GM12878 (cell line): ENCODE data around the gene RGCC. TPM values are rescaled to one million over a fixed set of nuclear protein-coding genes. Genes with fewer than 3 reads are reported as not detected.

Experiments used
- ATAC-seq: fragments of 200-7000 bp; cut with Tn5 transposase; 3 replicates; pipeline ENCODE4 v1.9.1; 2020; ENCODE audit warnings: mild to moderate bottlenecking, moderate library complexity
- BruUV-seq: library from RNA; stranded (reverse); fragments of 400-500 nt; replicated peaks from 2 replicates; lab custom pipeline; 2021; lab: Mats Ljungman, UMichigan
- CTCF ChIA-PET: fragments of 300-600 bp; sonication (Branson Sonifier 250); formaldehyde crosslinking; extraction: SDS; loops from one replicate; lab custom pipeline; 2021; ENCODE audit warnings: inconsistent platforms; lab: Yijun Ruan, JAX
- POLR2A ChIA-PET: fragments of 350-600 bp; formaldehyde crosslinking; extraction: SDS; loops from one replicate; lab custom pipeline; 2021; ENCODE audit warnings: inconsistent platforms; lab: Charles Lee
- RAD21 ChIA-PET: fragments of 300-600 bp; sonication (Branson Sonifier 250); formaldehyde crosslinking; loops from one replicate; lab custom pipeline; 2023; ENCODE audit warnings: antibody characterized with exemption; ENCODE audit not compliant: unreplicated experiment; lab: Charles Lee
- SMC1A ChIA-PET: fragments of 300-600 bp; sonication (Branson Sonifier 250); formaldehyde crosslinking; loops from one replicate; lab custom pipeline; 2023; ENCODE audit not compliant: unreplicated experiment, uncharacterized antibody; lab: Charles Lee
- DNase-seq: peaks from one replicate; pipeline ENCODE4 v3.0.0-alpha.2; 2011; ENCODE audit warnings: low read depth, low spot score
- FAIRE-seq: peaks from 3 replicates; lab custom pipeline; 2011; peaks lifted over from hg19 to GRCh38; lab: Jason Lieb, UNC
- H2AFZ ChIP-seq: 2 replicates; pipeline ENCODE4 v1.6.0; 2011; ENCODE audit warnings: low read depth, low read length, control low read depth; ENCODE audit not compliant: control insufficient read depth
- H3K27ac ChIP-seq: 2 replicates; pipeline ENCODE4 v1.5.1; 2011; ENCODE audit warnings: control low read depth; ENCODE audit not compliant: control insufficient read depth, insufficient read depth
- H3K27me3 ChIP-seq, 2 experiments: replicated peaks in 1 of 2; 2 replicates each; pipeline versions ENCODE4 v1.6.0 to v1.6.1; 2011; ENCODE audit warnings: low read length in 1 of 2; ENCODE audit not compliant: control insufficient read depth in 2 of 2, insufficient read depth in 2 of 2
- H3K36me3 ChIP-seq, 2 experiments: 2 replicates each; pipeline ENCODE4 v1.5.1; 2011; ENCODE audit warnings: low read length in 1 of 2; ENCODE audit not compliant: control insufficient read depth in 2 of 2, insufficient read depth in 2 of 2
- H3K4me1 ChIP-seq: 2 replicates; pipeline ENCODE4 v1.6.1; 2011; ENCODE audit warnings: mild to moderate bottlenecking, low read length, moderate library complexity, mixed read lengths; ENCODE audit not compliant: control insufficient read depth, insufficient read depth
- H3K4me2 ChIP-seq: 2 replicates; pipeline ENCODE4 v1.6.0; 2011; ENCODE audit warnings: control low read depth; ENCODE audit not compliant: control insufficient read depth, insufficient read depth
- H3K4me3 ChIP-seq: fragments of 200-600 bp; sonication (generic); 2 replicates; pipeline ENCODE4 v1.5.1; 2016
- H3K79me2 ChIP-seq: 2 replicates; pipeline ENCODE4 v1.6.0; 2011; ENCODE audit warnings: low read length; ENCODE audit not compliant: control insufficient read depth, insufficient read depth
- H3K9ac ChIP-seq: 2 replicates; pipeline ENCODE4 v1.8.0; 2011; ENCODE audit warnings: low read length, control low read depth, mixed read lengths; ENCODE audit not compliant: control insufficient read depth, insufficient read depth
- H3K9me3 ChIP-seq: replicated peaks from 3 replicates; pipeline ENCODE4 v1.5.1; 2011; ENCODE audit warnings: mild to moderate bottlenecking, low read length; ENCODE audit not compliant: control insufficient read depth, insufficient read depth
- H4K20me1 ChIP-seq: 2 replicates; pipeline ENCODE4 v1.6.0; 2011; ENCODE audit not compliant: control insufficient read depth, insufficient read depth
- BHLHE40 ChIP-seq, 2 experiments: fragments of 450-650 bp in 1 of 2; IDR thresholded peaks; 2 replicates each; pipeline ENCODE4 v1.6.1; 2011 to 2017; ENCODE audit warnings: low read depth in 2 of 2, borderline replicate concordance in 1 of 2, improper control_type of control experiment in 1 of 2, low read length in 1 of 2, mild to moderate bottlenecking in 1 of 2
- HCFC1 ChIP-seq: fragments of 150-350 bp; IDR thresholded peaks from 2 replicates; pipeline ENCODE4 v1.6.1; 2014; ENCODE audit warnings: low read length
- MLLT1 ChIP-seq: fragments of 450-650 bp; IDR thresholded peaks from 2 replicates; pipeline ENCODE4 v1.6.1; 2016; ENCODE audit warnings: mild to moderate bottlenecking
- SMARCA5 ChIP-seq: fragments of 450-650 bp; IDR thresholded peaks from 2 replicates; pipeline ENCODE4 v1.6.1; 2017; ENCODE audit warnings: mild to moderate bottlenecking
- WGBS: methylation state at CpG from one replicate; pipeline ENCODE4 v1.1.6; 2016; ENCODE audit warnings: low lambda C conversion rate; ENCODE audit not compliant: insufficient replicate concordance, insufficient coverage; ENCODE audit errors: missing lambda C conversion rate; 5-methylcytosine and 5-hydroxymethylcytosine counted together
- in situ Hi-C: fragments of 300-500 bp; cut with MboI; formaldehyde crosslinking; loops from 9 replicates; pipeline ENCODE4 v1.14.3; 2018; ENCODE audit warnings: mixed read lengths
- intact Hi-C: fragments of 100-400 bp; cut with micrococcal nuclease; formaldehyde crosslinking; loops from one replicate; pipeline ENCODE4 v1.14.2; 2022; ENCODE audit not compliant: unreplicated experiment
- polyA plus RNA-seq, 11 experiments: library from polyadenylated mRNA; depleted of rRNA in 4 of 11; unstranded in 6 of 11; stranded (reverse) in 5 of 11; fragments of >200 nt; fragmentation: Nextera tagmentation in 4 of 11; fragmentation: Illumina TruSeq in 1 of 11; extraction: Ambion mirVana in 4 of 11; extraction: Trizol in 1 of 11; gene quantifications; 1 replicate in 1 of 11; 2 replicates in 10 of 11; pipeline versions ENCODE4 v1.2.1 to v1.2.3, GENCODE V29; 2011 to 2016; ENCODE audit warnings: inconsistent platforms in 2 of 11, missing spikeins in 2 of 11, low read depth in 1 of 11
- total RNA-seq, 4 experiments: library from RNA; depleted of rRNA in 3 of 4; stranded (reverse); fragments of >200 nt in 3 of 4; fragmentation: Illumina TruSeq in 1 of 4; extraction: Trizol in 1 of 4; gene quantifications; 2 replicates each; pipeline versions ENCODE4 v1.2.1 to v1.2.3, GENCODE V29; 2013 to 2021

The RGCC gene
- total and polyA plus RNA-seq, 10 of the 15 experiments (the other 5 are each of a cell fraction or from before 2014, with no cell fraction given) = 0.41 to 19.4 (median 9.9) TPM

GRCh38 chr13:41488124-41488523 lies 30.8 kb downstream of the RGCC start:
- ChIA-PET SMC1A (interaction anchor here (1.0 to 1.1 kb wide), 2 partner anchors 9 to 21 kb away, joined by 3 read pairs; no protein-coding TSS in a partner anchor), RAD21 (interaction anchor here (0.9 kb wide), 1 partner anchor 29 kb away, joined by 3 read pairs; no protein-coding TSS in a partner anchor), CTCF (interaction anchor here (1.2 kb wide), 1 partner anchor 9 kb away, joined by 3 read pairs; no protein-coding TSS in a partner anchor), POLR2A (no interaction called here)
- Histone ChIP-seq H3K79me2 (no peaks in the 10 kb centered on the region), H3K36me3 (no peaks in the 10 kb centered on the region), H3K9me3 (no peaks in the 10 kb centered on the region; the same call in 2 of the 3 replicates), H4K20me1 (no peaks in the 10 kb centered on the region), H3K4me2 (no peak overlapping the region; the same call in 1 of the 2 replicates), H3K4me1 (peaks cover 14% of the 10 kb centered on the region), H3K9ac (no peak overlapping the region), H3K27me3 (no peaks in the 10 kb centered on the region; a peak in 1 of 4 replicates), H2AFZ (peak overlapping the region; percentile 3; the same call in 1 of the 2 replicates), H3K27ac (no peak overlapping the region), H3K4me3 (no peak overlapping the region)
- FAIRE-seq (peak; percentile 52), ATAC-seq (no peak), DNase-seq (no peak)
- intact Hi-C loops (no loop called here), in situ Hi-C loops (no loop called here)
- TF ChIP-seq SMARCA5 = no peak
- no peak for TF ChIP-seq HCFC1
- TF ChIP-seq MLLT1 = peak; percentile 32; the same call in 1 of the 2 replicates
- 0 out of 4 replicates have a peak, but pooled peaks of 1 of the 2 experiments have one; percentile 14 for TF ChIP-seq BHLHE40 (IDR thresholded peaks at IDR 0.05; ENCODE audit: borderline replicate concordance in 1 of 2, low read depth in 2 of 2, low read length in 1 of 2)
- BruUV-seq = no TSS peak
- 79% methylated on average over 2 of the region's 2 CpGs for WGBS
